A549 (cell line): ENCODE measurements around the gene B3GNT8. TPM values are rescaled to one million over a fixed set of nuclear protein-coding genes. Genes with fewer than 3 reads are reported as not detected.

Experiments
- ATAC-seq, 2 experiments: fragments of 200-7000 bp in 1 of 2; fragments of >200 bp in 1 of 2; cut with Nextera tagmentation in 1 of 2; cut with Tn5 transposase in 1 of 2; 3 replicates each; pipeline versions ENCODE4 v1.8.0 to v1.9.1; 2018 to 2020; ENCODE audit warnings: mild to moderate bottlenecking in 1 of 2, moderate library complexity in 1 of 2
- CTCF ChIA-PET: fragments of 300-600 bp; sonication (Branson Sonifier 250); formaldehyde crosslinking; extraction: SDS; loops from one replicate; lab custom pipeline; 2021; ENCODE audit warnings: antibody characterized with exemption, inconsistent platforms; lab: Yijun Ruan, JAX
- POLR2A ChIA-PET: fragments of 350-600 bp; formaldehyde crosslinking; extraction: SDS; loops from one replicate; lab custom pipeline; 2021; ENCODE audit warnings: antibody characterized with exemption, inconsistent platforms; lab: Yijun Ruan, JAX
- DNase-seq, 2 experiments: peaks; one replicate each; pipeline versions ENCODE4 v3.0.0 to v3.0.0-alpha.2; 2011 to 2016; ENCODE audit warnings: low read depth in 1 of 2, low spot score in 1 of 2
- FAIRE-seq: peaks from 2 replicates; lab custom pipeline; 2011; peaks lifted over from hg19 to GRCh38; lab: Jason Lieb, UNC
- H3K27ac ChIP-seq, 2 experiments: fragments of >200 bp; sonication (Bioruptor Twin); formaldehyde crosslinking; 3 replicates each; pipeline ENCODE4 v1.5.1; 2016 to 2017
- H3K4me1 ChIP-seq: fragments of >200 bp; sonication (Bioruptor Twin); formaldehyde crosslinking; 3 replicates; pipeline ENCODE4 v1.6.1; 2016
- H3K4me2 ChIP-seq: fragments of >200 bp; sonication (Bioruptor Twin); formaldehyde crosslinking; 3 replicates; pipeline ENCODE4 v1.6.1; 2016
- H3K4me3 ChIP-seq: fragments of >200 bp; sonication (Bioruptor Twin); formaldehyde crosslinking; 3 replicates; pipeline ENCODE4 v1.5.1; 2016
- H3K9me3 ChIP-seq: fragments of >200 bp; sonication (Bioruptor Twin); formaldehyde crosslinking; 3 replicates; pipeline ENCODE4 v1.6.1; 2016
- CBX8 ChIP-seq: fragments of 200-600 bp; sonication (generic); IDR thresholded peaks from 2 replicates; pipeline ENCODE4 v1.6.1; 2016
- CHD2 ChIP-seq: fragments of 150-350 bp; IDR thresholded peaks from 2 replicates; pipeline ENCODE4 v1.6.1; 2014; ENCODE audit warnings: low read length; ENCODE audit not compliant: partially characterized antibody
- CHD4 ChIP-seq: fragments of 200-600 bp; sonication (generic); IDR thresholded peaks from 2 replicates; pipeline ENCODE4 v1.6.1; 2016; ENCODE audit warnings: antibody characterized with exemption, mild to moderate bottlenecking, borderline replicate concordance
- EHF ChIP-seq: fragments of 250-450 bp; sonication (Bioruptor Pico); IDR thresholded peaks from 2 replicates; pipeline ENCODE4 v1.5.0; 2020; ENCODE audit warnings: mild to moderate bottlenecking
- ESRRA ChIP-seq: fragments of 150-350 bp; IDR thresholded peaks from 2 replicates; pipeline ENCODE4 v1.6.1; 2014; ENCODE audit warnings: mild to moderate bottlenecking, low read length, borderline replicate concordance
- HEYL ChIP-seq: fragments of 250-450 bp; sonication (Bioruptor Pico); IDR thresholded peaks from 2 replicates; pipeline ENCODE4 v1.8.0; 2021; ENCODE audit warnings: mild to moderate bottlenecking, moderate library complexity
- HOXB5 ChIP-seq: fragments of 250-450 bp; sonication (Bioruptor Pico); IDR thresholded peaks from 2 replicates; pipeline ENCODE4 v1.5.0; 2020; ENCODE audit warnings: mild to moderate bottlenecking, moderate library complexity
- JUN ChIP-seq, 2 experiments: fragments of >200 bp; sonication (Bioruptor Twin); formaldehyde crosslinking; IDR thresholded peaks; 2 replicates in 1 of 2; 3 replicates in 1 of 2; pipeline ENCODE4 v1.6.1; 2016 to 2017
- KDM5A ChIP-seq: fragments of 200-600 bp; sonication (generic); IDR thresholded peaks from 2 replicates; pipeline ENCODE4 v1.6.1; 2016; ENCODE audit warnings: antibody characterized with exemption, mild to moderate bottlenecking
- MAZ ChIP-seq: fragments of 150-350 bp; IDR thresholded peaks from 2 replicates; pipeline ENCODE4 v1.6.1; 2014; ENCODE audit warnings: antibody characterized with exemption, low read depth, low read length, borderline replicate concordance
- MYC ChIP-seq: IDR thresholded peaks from 2 replicates; pipeline ENCODE4 v1.6.1; 2012; ENCODE audit warnings: mild to moderate bottlenecking, inconsistent platforms, low read length, improper control_type of control experiment, borderline replicate concordance
- NR3C1 ChIP-seq: fragments of >200 bp; sonication (Bioruptor Twin); formaldehyde crosslinking; IDR thresholded peaks from 3 replicates; pipeline ENCODE4 v1.6.1; 2017
- PHF8 ChIP-seq: fragments of 200-600 bp; sonication (generic); IDR thresholded peaks from 2 replicates; pipeline ENCODE4 v1.6.1; 2016; ENCODE audit warnings: low read depth, mild to moderate bottlenecking, antibody characterized with exemption, moderate library complexity, borderline replicate concordance
- POLR2AphosphoS2 ChIP-seq: conservative IDR thresholded peaks from 2 replicates; pipeline ENCODE4 v1.6.1; 2012; ENCODE audit warnings: low read length, improper control_type of control experiment, inconsistent platforms
- WGBS: methylation state at CpG from one replicate; pipeline ENCODE4 v1.1.6; 2017; ENCODE audit errors: missing lambda C conversion rate; 5-methylcytosine and 5-hydroxymethylcytosine counted together
- polyA plus RNA-seq, 4 experiments: library from polyadenylated mRNA; depleted of rRNA in 3 of 4; stranded (reverse); fragments of >200 nt; fragmentation: RNase III in 1 of 4; extraction: RNeasy Plus Mini Kit Qiagen cat#74134 plus additional on column Dnase treatment in 1 of 4; gene quantifications; 2 replicates in 3 of 4; 3 replicates in 1 of 4; pipeline ENCODE4 v1.2.3, GENCODE V29; 2011 to 2017
- TF ChIP-seq, protein P1 (sequence below): fragments of >200 bp; sonication (Bioruptor Twin); formaldehyde crosslinking; IDR thresholded peaks from 3 replicates; pipeline ENCODE4 v1.6.1; 2016
- TF ChIP-seq, protein P2 (sequence below): fragments of >200 bp; sonication (Bioruptor Twin); formaldehyde crosslinking; IDR thresholded peaks from 3 replicates; pipeline ENCODE4 v1.5.1; 2016
- TF ChIP-seq, protein P3 (sequence below): IDR thresholded peaks from 2 replicates; pipeline ENCODE4 v1.6.1; 2012
- TF ChIP-seq, protein P4 (sequence below): fragments of 150-350 bp; IDR thresholded peaks from 2 replicates; pipeline ENCODE4 v1.6.1; 2014; ENCODE audit warnings: low read depth, mild to moderate bottlenecking, low read length
- TF ChIP-seq, protein P5 (sequence below): fragments of 250-450 bp; sonication (Bioruptor Pico); IDR thresholded peaks from 2 replicates; pipeline ENCODE4 v1.5.0; 2021; ENCODE audit warnings: mild to moderate bottlenecking, moderate library complexity, borderline replicate concordance
- TF ChIP-seq, protein P6 (sequence below): fragments of >200 bp; sonication (Bioruptor Twin); formaldehyde crosslinking; IDR thresholded peaks from 2 replicates; pipeline ENCODE4 v1.6.1; 2016

Gene B3GNT8
- polyA plus RNA-seq, 2 of the 4 experiments (the other 2 are of a cell fraction): not detected

DNA sequence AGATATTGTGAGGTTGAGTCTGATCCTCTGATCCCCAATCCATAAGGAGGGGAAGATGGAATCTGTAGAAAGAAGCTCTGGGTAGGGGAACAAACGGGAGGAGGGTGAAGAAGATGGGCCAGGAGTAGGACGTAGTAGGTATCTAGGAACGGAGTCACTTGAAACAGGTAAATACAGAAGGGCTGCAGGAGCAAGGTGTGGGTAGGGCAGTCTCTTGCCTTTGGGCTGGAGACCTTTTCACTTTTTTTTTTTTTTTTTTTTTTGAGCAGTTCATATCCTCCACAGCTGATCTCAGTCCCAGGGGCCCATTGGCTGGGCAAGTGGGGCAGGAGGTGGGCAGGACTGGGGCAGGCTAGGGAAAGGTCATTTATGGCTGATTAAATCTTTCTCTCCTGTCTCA is 28.1 kb downstream of the B3GNT8 start (continued):
- TF ChIP-seq, protein P1, sequence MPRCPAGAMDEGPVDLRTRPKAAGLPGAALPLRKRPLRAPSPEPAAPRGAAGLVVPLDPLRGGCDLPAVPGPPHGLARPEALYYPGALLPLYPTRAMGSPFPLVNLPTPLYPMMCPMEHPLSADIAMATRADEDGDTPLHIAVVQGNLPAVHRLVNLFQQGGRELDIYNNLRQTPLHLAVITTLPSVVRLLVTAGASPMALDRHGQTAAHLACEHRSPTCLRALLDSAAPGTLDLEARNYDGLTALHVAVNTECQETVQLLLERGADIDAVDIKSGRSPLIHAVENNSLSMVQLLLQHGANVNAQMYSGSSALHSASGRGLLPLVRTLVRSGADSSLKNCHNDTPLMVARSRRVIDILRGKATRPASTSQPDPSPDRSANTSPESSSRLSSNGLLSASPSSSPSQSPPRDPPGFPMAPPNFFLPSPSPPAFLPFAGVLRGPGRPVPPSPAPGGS: no peak
- TF ChIP-seq CHD4 (no peak), JUN (IDR thresholded peaks at IDR 0.05) (no peak)
- TF ChIP-seq, all 56 proteins: peak for 0

DNA sequence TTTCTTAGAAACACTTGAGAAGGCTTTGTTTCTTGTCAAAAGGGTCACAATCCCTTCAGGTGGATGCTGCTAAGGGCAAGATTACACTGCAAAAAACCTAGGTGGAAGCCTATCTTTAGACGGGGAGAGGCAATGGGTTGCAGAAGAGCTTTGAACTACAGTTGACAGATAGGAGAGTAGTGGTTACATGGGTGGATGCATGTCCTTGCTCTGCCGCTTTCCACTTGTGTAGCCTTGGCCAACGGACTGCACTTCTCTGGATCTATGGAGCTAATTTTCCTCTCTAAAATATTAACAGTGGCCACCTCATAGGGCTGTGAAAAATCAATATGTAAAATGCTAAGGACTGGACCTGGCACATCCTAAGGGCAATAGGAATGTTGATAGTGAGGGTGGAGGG is 28.6 kb downstream of the B3GNT8 start:
- Histone ChIP-seq H3K4me2 (peak overlapping the region; percentile 88), H3K27ac (peak overlapping the region in 1 of 2 experiments; percentile 87; a peak in 4 of 6 replicates), H3K4me1 (peaks cover 20% of the 10 kb centered on the region), H3K4me3 (peak overlapping the region; percentile 67), H3K9me3 (no peaks in the 10 kb centered on the region)
- 0 out of 2 replicates have a peak, but pooled peaks have one; percentile 4 for TF ChIP-seq MYC
- TF ChIP-seq, protein P2, sequence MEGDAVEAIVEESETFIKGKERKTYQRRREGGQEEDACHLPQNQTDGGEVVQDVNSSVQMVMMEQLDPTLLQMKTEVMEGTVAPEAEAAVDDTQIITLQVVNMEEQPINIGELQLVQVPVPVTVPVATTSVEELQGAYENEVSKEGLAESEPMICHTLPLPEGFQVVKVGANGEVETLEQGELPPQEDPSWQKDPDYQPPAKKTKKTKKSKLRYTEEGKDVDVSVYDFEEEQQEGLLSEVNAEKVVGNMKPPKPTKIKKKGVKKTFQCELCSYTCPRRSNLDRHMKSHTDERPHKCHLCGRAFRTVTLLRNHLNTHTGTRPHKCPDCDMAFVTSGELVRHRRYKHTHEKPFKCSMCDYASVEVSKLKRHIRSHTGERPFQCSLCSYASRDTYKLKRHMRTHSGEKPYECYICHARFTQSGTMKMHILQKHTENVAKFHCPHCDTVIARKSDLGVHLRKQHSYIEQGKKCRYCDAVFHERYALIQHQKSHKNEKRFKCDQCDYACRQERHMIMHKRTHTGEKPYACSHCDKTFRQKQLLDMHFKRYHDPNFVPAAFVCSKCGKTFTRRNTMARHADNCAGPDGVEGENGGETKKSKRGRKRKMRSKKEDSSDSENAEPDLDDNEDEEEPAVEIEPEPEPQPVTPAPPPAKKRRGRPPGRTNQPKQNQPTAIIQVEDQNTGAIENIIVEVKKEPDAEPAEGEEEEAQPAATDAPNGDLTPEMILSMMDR: no peak
- TF ChIP-seq, protein P3, sequence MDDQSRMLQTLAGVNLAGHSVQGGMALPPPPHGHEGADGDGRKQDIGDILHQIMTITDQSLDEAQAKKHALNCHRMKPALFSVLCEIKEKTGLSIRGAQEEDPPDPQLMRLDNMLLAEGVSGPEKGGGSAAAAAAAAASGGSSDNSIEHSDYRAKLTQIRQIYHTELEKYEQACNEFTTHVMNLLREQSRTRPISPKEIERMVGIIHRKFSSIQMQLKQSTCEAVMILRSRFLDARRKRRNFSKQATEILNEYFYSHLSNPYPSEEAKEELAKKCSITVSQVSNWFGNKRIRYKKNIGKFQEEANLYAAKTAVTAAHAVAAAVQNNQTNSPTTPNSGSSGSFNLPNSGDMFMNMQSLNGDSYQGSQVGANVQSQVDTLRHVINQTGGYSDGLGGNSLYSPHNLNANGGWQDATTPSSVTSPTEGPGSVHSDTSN: no peak
- FAIRE-seq (no peak), DNase-seq (no peak), ATAC-seq (no peak)
- 66% methylated on average over 3 of the region's 3 CpGs for WGBS
- POLR2A ChIA-PET: interaction anchor here (0.9 kb wide), 1 partner anchor 10 kb away, joined by 3 read pairs; no protein-coding TSS in a partner anchor
- CTCF ChIA-PET: interaction anchor here (0.8 to 2.4 kb wide), 10 partner anchors 9 to 172 kb away, joined by 3 to 9 read pairs (median 4); partner anchors contain the start of gene DMAC2

DNA sequence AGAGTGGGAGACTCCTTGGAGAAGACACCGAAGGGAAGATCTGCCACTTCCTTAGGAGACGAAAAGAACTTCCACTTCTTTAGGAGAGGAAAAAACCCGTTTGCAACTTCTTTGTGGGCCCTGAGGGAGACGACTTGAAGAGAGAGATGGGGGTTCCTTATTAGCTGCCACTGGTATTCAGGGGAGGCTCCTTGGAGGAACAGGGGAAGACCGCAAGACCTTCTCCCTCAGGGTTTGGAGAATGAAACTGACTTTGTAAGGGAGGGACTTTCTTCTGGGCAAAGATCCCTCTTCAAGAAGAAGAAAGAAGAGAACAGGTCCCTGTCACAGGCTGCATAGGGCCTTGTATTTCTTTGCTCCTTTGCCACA is 29.1 kb downstream of the B3GNT8 start:
- peak overlapping the region; percentile 67 for H3K4me3 ChIP-seq
- no peaks in the 10 kb centered on the region for H3K9me3 ChIP-seq
- under 1% methylated on average over 5 of the region's 5 CpGs for WGBS
- peak in 1 of 2 experiments; percentile 1; a peak in 1 of 6 replicates for ATAC-seq
- peak overlapping the region; percentile 88 for H3K4me2 ChIP-seq
- 0 out of 2 replicates have a peak, but pooled peaks have one; percentile 11 for TF ChIP-seq PHF8
- TF ChIP-seq KDM5A: peak; percentile 62; the same call in 1 of the 2 replicates
- TF ChIP-seq, protein P4, sequence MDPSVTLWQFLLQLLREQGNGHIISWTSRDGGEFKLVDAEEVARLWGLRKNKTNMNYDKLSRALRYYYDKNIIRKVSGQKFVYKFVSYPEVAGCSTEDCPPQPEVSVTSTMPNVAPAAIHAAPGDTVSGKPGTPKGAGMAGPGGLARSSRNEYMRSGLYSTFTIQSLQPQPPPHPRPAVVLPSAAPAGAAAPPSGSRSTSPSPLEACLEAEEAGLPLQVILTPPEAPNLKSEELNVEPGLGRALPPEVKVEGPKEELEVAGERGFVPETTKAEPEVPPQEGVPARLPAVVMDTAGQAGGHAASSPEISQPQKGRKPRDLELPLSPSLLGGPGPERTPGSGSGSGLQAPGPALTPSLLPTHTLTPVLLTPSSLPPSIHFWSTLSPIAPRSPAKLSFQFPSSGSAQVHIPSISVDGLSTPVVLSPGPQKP: no peak
- no peak for TF ChIP-seq NR3C1
- FAIRE-seq: no peak
- ChIA-PET POLR2A (no interaction called here), CTCF (interaction anchor here (0.8 to 2.4 kb wide), 6 partner anchors 9 to 173 kb away, joined by 3 to 9 read pairs (median 4); partner anchors contain the start of gene DMAC2)
- H3K4me1 ChIP-seq: peaks cover 20% of the 10 kb centered on the region
- H3K27ac ChIP-seq: peak overlapping the region; percentile 79 to 87
- DNase-seq: no peak

DNA sequence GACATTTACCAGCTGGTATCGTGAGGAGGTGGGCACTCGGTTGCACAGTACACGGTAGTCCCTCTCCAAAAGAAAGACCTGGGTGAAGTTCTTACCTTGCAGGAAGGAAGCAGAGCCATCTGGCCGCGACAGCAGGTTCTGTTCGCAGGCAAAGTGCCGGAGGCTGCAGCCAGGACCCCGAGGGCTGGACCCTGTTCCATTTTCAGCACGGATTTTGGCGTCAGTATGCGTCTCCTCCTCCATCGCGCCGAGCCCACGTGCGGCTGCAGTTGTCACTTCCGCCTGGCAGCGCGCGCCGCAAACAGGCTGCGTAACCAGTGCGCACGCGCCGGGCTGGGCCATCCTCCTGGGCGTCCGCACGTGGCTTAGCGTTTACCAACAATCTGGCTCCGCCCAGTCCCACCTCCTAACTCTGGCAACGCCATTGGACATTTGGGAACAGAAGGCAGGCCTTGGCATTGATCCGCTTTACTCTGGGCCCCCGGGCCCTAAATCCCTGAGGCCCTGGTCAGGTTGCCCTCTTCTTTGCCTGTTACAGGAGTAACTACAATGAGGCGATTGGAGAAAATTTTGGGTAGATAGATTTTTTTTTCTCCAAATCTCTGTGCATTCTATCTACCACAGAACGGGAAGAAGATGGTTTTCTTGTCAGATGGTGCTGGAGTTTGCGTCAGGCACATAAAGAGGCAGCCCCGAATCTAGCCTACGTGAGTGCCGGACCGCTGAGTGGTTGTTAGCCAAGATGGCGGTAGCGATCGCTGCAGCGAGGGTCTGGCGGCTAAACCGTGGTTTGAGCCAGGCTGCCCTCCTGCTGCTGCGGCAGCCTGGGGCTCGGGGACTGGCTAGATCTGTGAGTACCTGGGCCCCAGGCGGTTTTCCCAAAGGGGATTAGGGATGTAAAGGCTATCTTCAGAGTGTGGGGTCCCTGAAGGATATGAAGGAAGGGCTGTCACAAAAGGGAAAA is 29.8 kb downstream of the B3GNT8 start, which contains the start of the genes BCKDHA and EXOSC5:
BCKDHA (plus strand) TSS at position 733 of the 964 bp plus-strand sequence; CDS start at position 743, 10 bp downstream.
EXOSC5 (minus strand) TSS at position 274 of the 964 bp plus-strand sequence; CDS start at position 243, 31 bp downstream.
- DNase-seq (peak; percentile 100), FAIRE-seq (peak; percentile 100), ATAC-seq (peak; percentile 92 to 95)
- ChIA-PET CTCF (interaction anchor here (0.9 to 2.4 kb wide), 4 partner anchors 10 to 19 kb away, joined by 3 to 9 read pairs (median 4); no protein-coding TSS in a partner anchor), POLR2A (no interaction called here)
- Histone ChIP-seq H3K4me1 (peaks cover 20% of the 10 kb centered on the region), H3K27ac (peak within 1 kb of the TSS; percentile 79 to 87), H3K4me3 (peak within 1 kb of the TSS; percentile 70), H3K9me3 (no peaks in the 10 kb centered on the region), H3K4me2 (peak within 1 kb of the TSS; percentile 88)
- WGBS: 2% methylated on average over 50 of the region's 50 CpGs
- TF ChIP-seq EHF (CRISPR knock-in tag): peak; percentile 92
- TF ChIP-seq, protein P5, sequence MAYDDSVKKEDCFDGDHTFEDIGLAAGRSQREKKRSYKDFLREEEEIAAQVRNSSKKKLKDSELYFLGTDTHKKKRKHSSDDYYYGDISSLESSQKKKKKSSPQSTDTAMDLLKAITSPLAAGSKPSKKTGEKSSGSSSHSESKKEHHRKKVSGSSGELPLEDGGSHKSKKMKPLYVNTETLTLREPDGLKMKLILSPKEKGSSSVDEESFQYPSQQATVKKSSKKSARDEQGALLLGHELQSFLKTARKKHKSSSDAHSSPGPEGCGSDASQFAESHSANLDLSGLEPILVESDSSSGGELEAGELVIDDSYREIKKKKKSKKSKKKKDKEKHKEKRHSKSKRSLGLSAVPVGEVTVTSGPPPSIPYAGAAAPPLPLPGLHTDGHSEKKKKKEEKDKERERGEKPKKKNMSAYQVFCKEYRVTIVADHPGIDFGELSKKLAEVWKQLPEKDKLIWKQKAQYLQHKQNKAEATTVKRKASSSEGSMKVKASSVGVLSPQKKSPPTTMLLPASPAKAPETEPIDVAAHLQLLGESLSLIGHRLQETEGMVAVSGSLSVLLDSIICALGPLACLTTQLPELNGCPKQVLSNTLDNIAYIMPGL: peak; percentile 43; the same call in 1 of the 2 replicates
- peak; percentile 82; the same call in 1 of the 2 replicates for TF ChIP-seq PHF8
- TF ChIP-seq CHD2: peak; percentile 27
- no peak for TF ChIP-seq MAZ
- TF ChIP-seq CBX8: no peak
- peak; percentile 100 for TF ChIP-seq MYC
- no peak for TF ChIP-seq ESRRA
- TF ChIP-seq HOXB5 (CRISPR knock-in tag): peak; percentile 56; the same call in 1 of the 2 replicates
- no peak for TF ChIP-seq POLR2AphosphoS2
- TF ChIP-seq, protein P6, sequence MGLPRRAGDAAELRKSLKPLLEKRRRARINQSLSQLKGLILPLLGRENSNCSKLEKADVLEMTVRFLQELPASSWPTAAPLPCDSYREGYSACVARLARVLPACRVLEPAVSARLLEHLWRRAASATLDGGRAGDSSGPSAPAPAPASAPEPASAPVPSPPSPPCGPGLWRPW: no peak
- TF ChIP-seq HEYL (CRISPR knock-in tag): peak; percentile 76
